ENCODE measurements around the gene PLA2G6. TPM values are rescaled to one million over a fixed set of nuclear protein-coding genes. Genes with fewer than 3 reads are reported as not detected.

PLA2G6 gene
- total and polyA plus RNA-seq, 2 of the 8 experiments (the other 6 are each of a cell fraction or from before 2014, with no cell fraction given), result 13.2 to 21.0 TPM

GRCh38 chr22:38097058-38097457, 84.6 kb downstream of the PLA2G6 start:
- Histone ChIP-seq H3K27me3 (replicated peaks in 1 of 4; ENCODE audit: control insufficient read depth in 3 of 4, extremely low read depth in 1 of 4, insufficient read depth in 3 of 4, low read length in 3 of 4) (no peaks in the 10 kb centered on the region), H3K23ac (ENCODE audit: insufficient read length) (no peak overlapping the region), H2AK5ac (ENCODE audit: low read depth, low read length) (no peak overlapping the region), H3K9me3 (ENCODE audit: insufficient read depth in 2 of 2, low read depth in 1 of 2, low read length in 1 of 2) (no peaks in the 10 kb centered on the region), H3K14ac (ENCODE audit: insufficient read length) (no peak overlapping the region), H3K18ac (ENCODE audit: extremely low read depth, low read length) (peak overlapping the region; percentile 60), H3K27ac (ENCODE audit: low read depth, low read length) (no peak overlapping the region), H3K4me1 (replicated peaks in 1 of 4; ENCODE audit: control insufficient read depth in 3 of 4, insufficient read depth in 4 of 4, low read length in 3 of 4) (peaks cover 0 to 6% (median 4%) of the 10 kb centered on the region in 4 experiments; a peak in 5 of 7 replicates), H4K8ac (ENCODE audit: extremely low read depth, insufficient read depth, low read length) (no peak overlapping the region; the same call in 1 of the 2 replicates), H3K36me3 (ENCODE audit: control insufficient read depth in 2 of 4, insufficient read depth in 4 of 4, low read length in 3 of 4) (no peaks in the 10 kb centered on the region), H3K4me3 (ENCODE audit: extremely low read depth in 1 of 4, insufficient read depth in 2 of 4, low read depth in 3 of 4, low read length in 4 of 4) (peak overlapping the region; percentile 32 to 60 (median 42); a peak in 7 of 8 replicates), H3K4me2 (ENCODE audit: insufficient read depth in 1 of 2, low read depth in 2 of 2, low read length in 2 of 2) (peak overlapping the region; percentile 74 to 85), H2BK15ac (ENCODE audit: low read length) (no peak overlapping the region), H4K91ac (replicated peaks; ENCODE audit: insufficient read length, low read length) (peak overlapping the region; percentile 55), H2AFZ (ENCODE audit: low read length) (no peak overlapping the region), H3K9ac (replicated peaks in 1 of 4; ENCODE audit: extremely low read depth in 1 of 4, low read depth in 3 of 4, low read length in 3 of 4) (no peak overlapping the region), H2BK5ac (ENCODE audit: low read depth, low read length) (peak overlapping the region; percentile 75; the same call in 1 of the 2 replicates), H2BK20ac (ENCODE audit: low read length) (no peak overlapping the region), H2BK120ac (replicated peaks; ENCODE audit: low read depth, low read length) (no peak overlapping the region), H4K20me1 (replicated peaks in 1 of 2; ENCODE audit: control insufficient read depth in 1 of 2, insufficient read depth in 2 of 2, low read length in 2 of 2) (peaks cover 0 to 2% of the 10 kb centered on the region in 2 experiments), H3K56ac (replicated peaks; ENCODE audit: insufficient read length, low read depth, low read length) (no peak overlapping the region), H3K23me2 (ENCODE audit: low read depth, low read length) (peaks cover 4% of the 10 kb centered on the region; the same call in 1 of the 2 replicates), H3K79me1 (ENCODE audit: low read depth, low read length) (no peaks in the 10 kb centered on the region), H2BK12ac (ENCODE audit: low read depth, low read length) (no peak overlapping the region), H4K5ac (ENCODE audit: insufficient read length, low read depth, low read length) (peak overlapping the region; percentile 45), H3K79me2 (ENCODE audit: control insufficient read depth in 1 of 2, insufficient read depth in 2 of 2, low read length in 2 of 2) (no peaks in the 10 kb centered on the region), H3K4ac (replicated peaks; ENCODE audit: insufficient read length, low read depth, low read length) (peak overlapping the region; percentile 32)
- TF ChIP-seq MAX (IDR thresholded peaks at IDR 0.05) (0 out of 2 replicates have a peak, but pooled peaks have one; percentile 8), POLR2AphosphoS5 (IDR thresholded peaks at IDR 0.05; ENCODE audit: low read depth, low read length) (no peak), ATF2 (IDR thresholded peaks at IDR 0.05; ENCODE audit: low read length) (no peak), YY1 (IDR thresholded peaks at IDR 0.05; ENCODE audit: low read depth, low read length) (no peak), RBBP5 (IDR thresholded peaks at IDR 0.05; ENCODE audit: borderline replicate concordance, low read depth, low read length) (0 out of 2 replicates have a peak, but pooled peaks have one; percentile 18), E2F6 (IDR thresholded peaks at IDR 0.05) (peak; percentile 32; the same call in 1 of the 2 replicates), BACH1 (IDR thresholded peaks at IDR 0.05; ENCODE audit: low read length) (no peak), JUND (IDR thresholded peaks at IDR 0.05; ENCODE audit: low read length) (no peak)
- WGBS, 2 experiments (ENCODE audit: extremely low coverage in 1 of 2, insufficient coverage in 1 of 2, insufficient read length in 1 of 2, insufficient replicate concordance in 2 of 2, low coverage in 1 of 2, low lambda C conversion rate in 2 of 2, missing lambda C conversion rate in 1 of 2), result 48% methylated on average over 6 of the region's 15 CpGs; no CpG with 5 or more reads in 1 of the 2 experiments
- DNase-seq (ENCODE audit: low read depth in 1 of 2, low spot score in 2 of 2), result no peak
- POLR2A ChIA-PET (ENCODE audit: partially characterized antibody), result interaction anchor here (0.7 to 3.2 kb wide), 7 partner anchors 10 to 106 kb away, joined by 3 to 10 read pairs (median 5); partner anchors contain the start of gene MAFF
- FAIRE-seq, result no peak
- CTCF ChIA-PET (ENCODE audit: partially characterized antibody), result interaction anchor here (0.6 to 13.7 kb wide), 23 partner anchors 7 to 475 kb away, joined by 3 to 264 read pairs (median 7); partner anchors contain the start of genes BAIAP2L2, PICK1, PLA2G6 and SLC16A8
